GM18517 (cell line): ENCODE results near the gene CBLL1.
A peak's percentile ranks its signal among the peaks of the same experiment; 100 is the strongest.

Source experiments
- ATAC-seq: cut with Tn5 transposase; IDR thresholded peaks from one replicate; pipeline ENCODE4 v1.9.1; 2021; ENCODE audit warnings: mild to moderate bottlenecking, moderate library complexity; ENCODE audit not compliant: unreplicated experiment

The CBLL1 gene, protein sequence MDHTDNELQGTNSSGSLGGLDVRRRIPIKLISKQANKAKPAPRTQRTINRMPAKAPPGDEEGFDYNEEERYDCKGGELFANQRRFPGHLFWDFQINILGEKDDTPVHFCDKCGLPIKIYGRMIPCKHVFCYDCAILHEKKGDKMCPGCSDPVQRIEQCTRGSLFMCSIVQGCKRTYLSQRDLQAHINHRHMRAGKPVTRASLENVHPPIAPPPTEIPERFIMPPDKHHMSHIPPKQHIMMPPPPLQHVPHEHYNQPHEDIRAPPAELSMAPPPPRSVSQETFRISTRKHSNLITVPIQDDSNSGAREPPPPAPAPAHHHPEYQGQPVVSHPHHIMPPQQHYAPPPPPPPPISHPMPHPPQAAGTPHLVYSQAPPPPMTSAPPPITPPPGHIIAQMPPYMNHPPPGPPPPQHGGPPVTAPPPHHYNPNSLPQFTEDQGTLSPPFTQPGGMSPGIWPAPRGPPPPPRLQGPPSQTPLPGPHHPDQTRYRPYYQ

DNA sequence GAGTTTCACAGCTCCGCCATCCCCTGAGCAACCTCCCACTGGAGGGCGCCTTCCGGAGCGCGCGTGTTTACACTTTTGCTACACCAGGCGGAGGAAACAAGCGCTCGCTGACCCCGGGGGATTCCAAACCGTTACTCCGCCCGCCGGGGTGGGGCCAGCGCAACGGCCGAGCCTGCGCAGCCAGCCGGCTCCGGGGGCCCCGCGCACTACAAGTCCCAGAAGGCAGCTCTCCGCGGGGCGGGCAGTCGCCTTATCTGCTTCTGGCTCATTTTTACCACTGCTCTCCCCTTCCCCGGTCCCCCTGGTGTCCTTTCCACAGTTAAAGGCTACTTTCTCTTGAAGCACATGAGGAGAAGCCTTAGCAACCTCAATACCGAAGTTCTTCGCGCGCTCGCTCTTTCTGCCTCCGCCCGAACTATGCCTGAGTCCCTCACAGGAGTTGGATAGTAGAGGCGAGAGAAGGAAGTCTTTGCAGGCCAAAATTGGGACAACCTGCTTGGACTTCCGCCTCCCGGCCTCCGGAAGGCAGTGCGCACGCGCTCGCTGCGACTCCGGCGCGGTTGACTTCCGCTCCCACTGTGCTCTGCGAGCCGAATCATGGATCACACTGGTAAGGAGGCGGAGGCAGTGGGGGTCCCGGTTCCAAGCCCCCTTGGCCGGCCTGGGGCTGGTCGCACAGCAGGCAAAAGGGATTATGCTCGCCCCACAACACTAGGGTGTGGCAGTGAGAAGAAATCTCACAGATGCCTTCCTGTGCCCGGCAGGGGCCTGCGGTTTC lies at the start of gene CBLL1:
CBLL1 (plus strand) TSS at position 576 of the 778 bp plus-strand sequence; CDS start at position 598, 22 bp downstream.
- peak; percentile 80 for ATAC-seq

DNA sequence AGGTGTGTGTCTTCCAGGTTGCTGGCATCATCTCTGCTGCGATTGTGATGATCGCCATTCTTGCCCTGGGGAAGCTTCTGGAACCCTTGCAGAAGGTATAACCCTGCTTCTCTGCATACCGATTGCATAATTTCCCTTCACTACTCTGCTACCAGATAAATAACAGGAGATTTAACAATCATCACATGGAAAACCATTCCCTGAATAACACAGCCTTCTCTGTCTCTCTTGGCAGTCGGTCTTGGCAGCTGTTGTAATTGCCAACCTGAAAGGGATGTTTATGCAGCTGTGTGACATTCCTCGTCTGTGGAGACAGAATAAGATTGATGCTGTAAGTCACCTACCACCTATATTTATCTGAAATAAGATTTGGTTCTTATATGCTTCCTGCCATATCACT lies 49.6 kb upstream of the CBLL1 start:
- no peak for ATAC-seq

DNA sequence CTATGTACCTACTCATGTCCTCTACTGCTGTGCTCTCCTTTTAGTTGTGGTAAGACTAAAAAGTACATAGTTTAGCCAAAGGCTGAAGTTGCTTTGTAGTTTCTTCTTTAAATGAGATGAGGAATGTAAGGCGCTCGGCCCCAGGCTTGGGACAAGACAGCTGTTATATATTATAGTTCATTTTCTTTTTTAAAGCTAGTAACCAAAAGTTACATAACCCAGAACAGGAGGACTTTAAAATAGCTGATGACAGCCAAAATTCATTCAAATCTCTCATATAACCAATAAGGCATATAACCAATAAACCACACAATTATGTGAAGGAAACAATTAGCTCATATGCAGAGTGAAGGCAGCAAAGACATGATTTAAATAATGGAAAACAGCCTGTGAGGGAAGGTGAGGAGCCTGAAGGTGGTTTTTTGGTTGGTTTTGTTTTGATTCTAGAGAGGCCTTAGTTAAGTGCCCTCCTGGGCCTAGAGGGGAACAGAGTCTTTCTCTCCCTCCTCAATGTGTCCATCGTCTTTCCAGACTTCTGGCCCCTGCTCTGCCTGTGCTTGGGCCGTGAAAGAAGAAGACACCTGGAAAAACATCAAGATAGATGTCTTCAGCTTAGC lies 47.5 kb upstream of the CBLL1 start:
- no peak for ATAC-seq

DNA sequence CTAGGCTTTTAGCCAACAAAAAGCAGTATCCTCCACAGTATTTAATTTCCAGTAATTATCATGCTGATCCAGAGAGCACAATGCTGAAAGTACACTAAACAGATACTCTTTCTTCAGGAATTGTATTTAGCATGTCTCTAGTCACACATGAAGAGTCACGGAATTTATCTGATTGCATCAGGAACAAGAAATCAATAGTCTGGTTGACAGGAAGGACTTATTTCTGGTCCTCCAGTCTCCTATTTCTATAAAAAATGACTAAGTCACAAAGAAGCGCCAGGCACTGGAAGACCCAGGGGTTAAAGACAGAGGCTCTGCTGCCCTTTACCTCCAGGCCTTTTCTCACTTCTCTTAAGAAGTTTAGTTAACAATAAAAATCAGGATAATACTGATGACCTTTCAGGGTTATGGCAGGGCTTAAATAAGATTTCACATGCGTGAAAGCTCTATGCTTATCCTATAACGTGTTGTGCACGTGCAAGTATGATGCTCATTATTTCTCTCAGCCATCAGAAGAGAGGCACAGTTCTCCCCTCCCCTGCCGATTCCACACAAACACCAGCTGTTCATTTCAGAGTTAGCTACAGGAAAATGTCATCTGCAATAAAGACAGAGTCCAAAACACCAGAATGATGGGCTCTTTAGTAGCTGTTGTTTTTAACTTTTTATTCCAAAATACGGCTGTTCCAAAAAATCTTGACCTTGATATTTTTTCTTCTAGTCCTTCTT lies 46.5 kb upstream of the CBLL1 start:
- ATAC-seq: no peak

DNA sequence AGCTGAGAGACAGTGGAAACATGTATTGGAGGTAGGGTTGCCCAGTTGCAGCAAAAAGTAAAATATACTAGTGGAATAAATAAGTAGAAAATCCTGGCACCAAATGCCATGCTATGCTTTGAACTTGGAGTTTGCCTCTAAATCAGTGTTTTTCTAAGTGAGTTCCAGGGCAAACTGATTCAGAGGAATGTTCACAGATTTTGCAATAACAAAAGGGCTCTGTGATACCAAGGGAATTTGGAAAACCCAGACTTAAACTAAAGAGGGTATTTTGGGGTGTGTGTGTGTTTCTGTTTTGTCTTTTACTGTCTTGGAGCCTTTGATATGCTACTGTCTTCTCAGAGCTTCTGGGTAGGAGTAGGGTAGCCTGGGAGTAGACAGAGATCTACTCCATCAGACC lies 43.4 kb upstream of the CBLL1 start:
- no peak for ATAC-seq

DNA sequence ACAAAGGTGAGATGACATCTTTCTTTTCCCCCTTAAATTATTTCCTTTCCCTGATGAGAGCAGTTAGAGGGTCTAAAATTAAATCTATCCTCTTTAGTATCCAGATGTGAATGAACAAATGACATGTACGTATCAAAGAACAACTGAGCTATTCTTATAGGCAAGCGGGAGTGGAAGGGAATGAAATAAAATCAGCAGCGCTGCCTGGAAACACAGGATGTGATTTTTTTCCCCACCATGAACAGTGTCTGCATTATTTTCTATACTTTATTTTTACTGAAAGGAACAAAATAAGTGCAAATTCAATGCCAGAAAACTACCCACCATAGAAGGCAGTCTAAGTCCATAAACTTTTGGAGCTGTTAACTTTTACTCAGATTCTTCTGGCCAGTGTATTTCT lies 42.8 kb upstream of the CBLL1 start:
- ATAC-seq: no peak

DNA sequence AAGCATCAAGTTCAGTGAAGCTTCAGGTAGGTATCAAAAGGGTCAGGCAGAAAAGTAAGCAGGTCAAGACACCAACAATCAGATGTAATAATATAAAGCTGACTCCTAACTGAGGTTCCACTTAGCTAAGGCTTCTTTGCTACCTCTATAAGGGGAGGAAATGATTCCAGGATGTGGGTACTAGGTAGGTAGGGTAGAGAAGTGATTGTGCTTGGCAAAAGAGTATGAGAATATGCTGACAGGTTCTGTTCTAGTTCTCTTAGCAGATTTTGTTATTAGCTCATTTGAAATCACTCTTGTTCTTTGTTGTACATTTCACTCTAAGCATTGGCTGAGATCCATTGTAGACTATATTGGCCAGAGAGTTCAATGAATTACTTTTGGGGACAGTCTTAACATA lies 40.7 kb upstream of the CBLL1 start:
- no peak for ATAC-seq

DNA sequence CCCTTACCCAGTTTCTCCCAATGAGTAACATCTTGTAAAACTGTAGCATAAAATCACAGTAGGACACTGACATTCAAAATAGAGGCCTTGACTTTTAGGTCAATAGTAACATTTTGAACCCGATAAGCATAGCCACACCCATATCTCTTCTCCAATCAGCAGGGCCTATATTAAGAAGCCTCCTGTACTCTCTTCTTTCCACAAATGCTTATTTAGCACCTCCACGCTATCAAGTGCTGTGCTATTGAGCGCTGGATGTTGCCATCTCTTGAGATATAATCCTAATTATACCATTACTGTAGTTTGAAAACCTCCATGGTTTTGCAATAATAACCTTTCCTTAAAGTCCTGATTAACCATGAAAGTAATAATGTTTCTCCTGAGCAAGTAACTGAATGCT lies 40.1 kb upstream of the CBLL1 start:
- ATAC-seq: no peak

DNA sequence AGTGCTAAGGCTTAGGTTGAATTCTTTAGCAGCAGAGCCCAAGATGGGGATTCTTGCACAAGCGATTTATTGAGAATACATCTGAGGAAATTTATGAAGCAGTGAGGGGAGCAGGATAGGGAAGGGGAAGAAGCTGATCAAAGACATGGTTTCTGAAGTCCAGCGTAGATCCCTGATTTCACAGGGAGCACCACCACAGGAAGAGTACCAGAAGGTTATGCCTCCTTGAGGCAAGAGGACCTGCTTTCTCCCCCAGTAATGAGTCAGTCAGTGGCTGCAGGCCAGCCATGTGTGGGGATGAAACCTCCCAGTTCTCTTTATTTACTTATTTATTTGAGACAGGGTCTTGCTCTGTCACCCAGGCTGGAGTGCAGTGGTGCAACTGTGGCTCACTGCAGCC lies 35.0 kb upstream of the CBLL1 start:
- no peak for ATAC-seq

DNA sequence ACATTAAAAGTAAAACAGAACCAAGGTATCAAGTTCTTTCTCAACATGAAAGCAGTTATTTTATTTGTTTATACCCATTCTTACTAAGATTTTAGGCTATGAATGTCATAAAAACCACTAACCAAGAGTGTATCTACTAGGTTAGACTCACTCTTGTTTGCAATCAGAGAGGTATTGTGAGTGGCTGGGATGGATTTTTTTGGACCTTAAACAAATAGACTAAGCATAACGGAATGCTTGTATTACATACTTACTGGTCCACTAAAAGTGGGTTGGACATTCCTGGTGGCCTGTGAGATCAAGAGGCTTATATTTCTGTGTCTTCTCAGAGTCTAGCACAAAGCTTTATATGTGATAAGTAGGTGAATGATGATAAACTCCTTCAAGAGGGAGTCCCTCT lies 32.6 kb upstream of the CBLL1 start:
- no peak for ATAC-seq

DNA sequence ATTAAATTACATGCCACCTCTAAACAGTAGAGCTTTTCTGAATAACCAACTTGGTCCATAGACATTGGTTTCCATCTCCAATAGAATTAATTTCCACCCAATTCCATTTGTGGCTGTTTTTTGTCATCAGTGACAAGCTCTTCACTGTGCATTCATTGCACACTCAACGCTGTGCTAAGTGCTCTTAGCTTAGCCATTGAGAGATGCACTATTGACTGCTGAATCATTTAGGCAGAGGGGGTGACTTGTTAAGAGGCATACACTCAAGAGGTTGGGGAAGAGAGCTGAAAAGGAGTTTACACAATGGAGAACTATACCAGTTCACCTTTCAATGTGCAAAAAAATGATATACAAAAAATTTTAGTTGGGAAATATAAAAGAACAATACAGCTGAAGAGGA lies 31.9 kb upstream of the CBLL1 start:
- no peak for ATAC-seq

DNA sequence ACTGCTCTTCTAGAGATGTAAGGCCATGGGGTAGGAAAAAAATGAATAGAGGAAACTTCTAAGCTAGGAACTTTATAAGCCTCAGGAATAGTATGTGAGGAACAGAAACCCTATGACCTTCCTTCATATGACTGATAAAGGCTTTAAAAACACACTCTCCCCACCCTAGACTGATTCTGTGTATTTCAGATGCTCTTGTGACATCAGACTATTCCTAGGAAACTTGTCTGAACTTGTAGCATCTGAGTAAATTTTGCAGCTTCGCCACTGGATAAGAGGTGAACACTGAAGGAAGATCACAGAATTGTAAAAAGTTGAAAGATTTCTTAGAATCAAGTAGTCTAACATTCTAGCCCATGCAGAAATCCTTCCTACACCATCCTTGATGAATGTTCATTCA lies 31.0 kb upstream of the CBLL1 start:
- no peak for ATAC-seq

DNA sequence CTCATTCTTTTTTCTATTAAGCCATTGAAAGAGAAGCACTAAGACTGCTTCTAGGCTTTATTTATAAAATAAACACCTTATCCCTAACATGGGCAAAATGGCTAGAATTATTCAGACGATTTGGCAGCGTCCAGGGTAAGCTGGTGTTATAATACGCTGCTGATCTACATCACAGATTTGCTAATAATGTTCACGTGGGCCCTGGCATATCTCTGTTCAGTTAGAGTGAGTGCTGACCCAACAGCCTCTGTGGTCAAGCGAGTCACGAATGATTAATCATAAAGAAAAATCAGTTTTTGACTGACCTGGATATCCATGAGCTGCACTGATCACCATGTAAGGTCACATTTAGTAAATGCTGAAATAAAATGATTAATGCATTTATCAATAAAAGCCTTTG lies 28.4 kb upstream of the CBLL1 start:
- no peak for ATAC-seq

DNA sequence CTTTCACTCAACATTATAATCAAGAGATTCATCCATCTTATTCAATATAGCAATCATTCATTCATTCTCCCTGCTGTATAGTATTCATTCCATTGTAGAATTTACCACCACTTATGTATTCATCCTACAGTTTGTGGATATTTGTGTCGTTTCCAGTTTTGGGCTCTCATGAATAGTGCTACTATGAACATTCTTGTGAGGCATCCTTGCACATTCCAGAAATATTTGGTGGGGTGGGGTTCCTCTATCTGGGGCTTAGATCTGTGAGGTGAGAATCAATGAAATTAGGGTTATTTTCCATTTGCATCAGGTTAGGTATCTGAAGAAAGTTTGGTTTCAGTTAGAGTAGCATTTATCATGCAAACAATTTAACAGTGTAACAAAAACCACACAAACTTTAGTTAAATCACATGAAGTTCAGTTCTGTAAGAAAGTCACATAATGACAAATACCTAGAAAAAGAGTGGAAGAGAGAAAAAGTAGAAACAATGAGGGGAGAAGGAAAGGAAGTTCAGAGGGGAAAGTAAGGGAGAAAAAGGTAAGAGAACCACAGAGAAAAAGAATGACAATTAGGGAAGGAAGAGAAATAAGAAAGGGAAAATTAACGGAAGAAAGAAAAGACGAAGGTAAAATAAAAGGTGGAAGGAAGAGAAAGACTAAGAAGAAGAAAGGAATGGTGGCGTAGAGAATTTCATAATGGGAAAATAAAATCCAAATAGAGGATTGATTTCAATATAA lies 25.3 kb upstream of the CBLL1 start:
- ATAC-seq: no peak

DNA sequence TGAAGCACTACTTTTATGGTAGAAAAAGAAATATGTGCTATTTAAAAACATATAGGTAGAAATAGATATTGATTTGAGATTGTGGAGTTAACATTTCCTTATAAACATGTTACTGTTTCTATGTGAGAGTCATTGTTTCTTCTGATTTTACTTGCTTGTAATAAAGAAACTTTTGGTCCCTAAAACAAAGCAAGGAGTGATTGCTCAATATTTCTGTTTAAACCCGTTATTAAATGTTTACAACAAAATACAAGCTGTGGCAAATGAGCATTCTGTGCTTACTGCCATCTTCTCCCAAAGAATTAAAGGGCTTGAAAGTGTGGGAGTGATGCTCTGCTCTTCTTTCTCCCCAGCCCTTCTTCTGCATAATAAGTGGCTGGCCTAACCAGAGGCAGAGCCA lies 22.7 kb upstream of the CBLL1 start:
- no peak for ATAC-seq

DNA sequence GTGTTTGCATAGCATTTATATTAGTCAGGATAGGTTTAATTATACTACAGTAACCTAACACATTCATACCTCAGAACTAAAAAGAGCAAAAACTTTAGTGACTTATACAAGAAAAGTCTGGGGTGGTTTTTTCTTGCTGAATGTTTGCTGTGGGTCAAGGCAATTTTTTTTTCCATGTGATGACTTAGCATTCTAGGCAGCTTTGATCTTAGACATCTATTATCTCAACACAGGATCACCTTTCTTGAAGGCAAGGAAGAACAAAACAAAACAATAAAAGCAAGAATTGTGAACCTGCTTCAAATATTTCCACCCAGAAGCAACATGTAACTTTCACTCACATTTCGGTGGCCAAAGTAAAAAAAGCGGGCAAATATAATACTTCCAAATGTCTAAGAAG lies 20.7 kb upstream of the CBLL1 start:
- no peak for ATAC-seq

DNA sequence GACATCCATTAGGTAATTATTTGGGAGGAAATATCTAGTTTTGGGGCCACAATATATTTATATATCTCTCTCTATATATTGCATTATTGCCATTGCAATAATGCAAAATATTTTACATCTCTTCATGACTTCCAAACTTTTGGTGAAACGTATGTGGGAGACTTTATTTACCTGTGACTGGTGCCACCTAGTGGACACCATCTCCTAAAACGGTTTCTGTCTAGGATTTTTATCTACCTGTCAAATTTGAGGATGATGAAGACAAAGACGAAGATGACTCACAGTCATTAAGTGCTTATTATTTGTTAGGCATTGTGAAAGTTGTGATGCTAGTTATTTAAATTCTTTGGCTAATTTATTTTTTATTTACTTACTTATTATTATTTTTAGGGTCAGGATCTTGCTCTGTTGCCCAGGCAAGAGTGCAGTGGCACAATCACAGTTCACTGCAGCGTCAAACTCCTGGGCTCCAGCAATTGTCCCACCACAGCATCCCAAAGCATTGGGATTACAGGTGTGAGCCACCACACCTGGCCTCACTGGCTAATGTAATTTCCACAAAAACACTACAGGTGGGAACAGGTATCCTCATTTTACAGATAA lies 18.7 kb upstream of the CBLL1 start:
- no peak for ATAC-seq

DNA sequence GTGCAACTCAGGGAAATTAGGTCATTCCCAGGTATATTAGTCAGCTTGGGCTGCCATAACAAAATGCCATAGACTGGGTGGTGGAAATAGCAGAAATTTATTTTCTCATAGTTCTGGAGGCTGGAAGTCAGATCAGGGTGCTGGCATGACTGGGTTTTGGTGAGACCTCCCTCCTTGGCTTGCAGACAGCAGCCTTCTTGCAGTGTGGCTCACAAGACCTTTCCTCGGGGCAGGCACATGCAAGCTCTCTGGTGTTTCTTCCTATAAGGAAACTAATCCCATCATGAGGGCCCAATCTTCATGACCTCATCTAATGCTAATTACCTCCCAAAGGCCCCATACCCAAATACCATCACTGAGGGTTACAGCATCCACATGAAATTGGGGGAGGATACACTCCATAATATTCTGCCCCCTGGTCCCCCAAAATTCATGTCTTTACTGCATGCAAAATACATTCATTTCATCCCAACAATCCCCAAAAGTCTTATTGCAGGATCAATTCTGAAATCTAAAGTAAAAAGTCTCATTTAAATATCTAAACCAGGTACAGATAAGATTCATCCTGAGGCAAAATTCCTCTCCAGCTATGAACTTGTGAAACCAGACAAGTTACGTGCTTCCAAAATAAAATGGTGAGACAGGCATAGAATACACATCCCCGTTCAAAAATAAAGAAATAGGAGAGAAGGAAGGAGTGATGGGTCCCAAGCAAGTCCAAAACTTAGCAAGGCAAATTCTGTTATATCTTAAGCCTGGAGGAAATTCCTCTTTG lies 17.4 kb upstream of the CBLL1 start:
- ATAC-seq: no peak

DNA sequence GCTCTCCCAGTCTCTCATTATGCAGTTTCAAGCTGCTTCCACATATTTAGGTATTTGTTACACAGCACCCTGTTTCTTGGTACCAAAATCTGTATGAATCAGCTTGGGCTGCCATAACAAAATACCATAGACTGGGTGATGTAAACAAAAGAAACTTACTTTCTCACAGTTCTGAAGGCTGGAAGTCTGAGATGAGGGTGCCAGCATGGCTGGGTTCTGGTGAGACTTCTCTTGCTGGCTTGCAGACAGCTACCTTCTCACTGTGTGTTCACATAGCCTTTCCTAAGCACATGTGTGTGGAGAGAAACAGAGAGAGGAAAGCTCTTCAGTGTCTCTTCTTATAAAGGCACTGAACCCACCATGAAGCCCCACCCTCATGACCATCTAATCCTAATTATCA lies 15.7 kb upstream of the CBLL1 start:
- no peak for ATAC-seq
